ENCODE measurements around the gene SYT15B.
"Not testable (repeated sequence)": the region's sequence is repeated elsewhere in the genome, so short reads cannot be mapped to it uniquely, and the experiment has no call there.

Gene SYT15B

GRCh38 chr10:47763554-47764175 lies at the start of gene SYT15B:
SYT15B (minus strand) TSS chr10:47763592; CDS start chr10:47762640, 952 bp downstream.
- DNase-seq (ENCODE audit: extremely low read depth in 1 of 2, low read depth in 1 of 2): not testable (repeated sequence)

- not testable (repeated sequence) for DNase-seq (ENCODE audit: extremely low read depth in 1 of 2, low read depth in 1 of 2)
Observed at GRCh38 chr10:47779590-47779989, 16.2 kb upstream of the SYT15B start.

GRCh38 chr10:47775361-47776231 lies 12.2 kb upstream of the SYT15B start:
- not testable (repeated sequence) for DNase-seq (ENCODE audit: extremely low read depth in 1 of 2, low read depth in 1 of 2)

GRCh38 chr10:47770745-47771144 lies 7.4 kb upstream of the SYT15B start:
- DNase-seq (ENCODE audit: extremely low read depth in 1 of 2, low read depth in 1 of 2): not testable (repeated sequence)

GRCh38 chr10:47768578-47769115 lies 5.3 kb upstream of the SYT15B start:
- not testable (repeated sequence) for DNase-seq (ENCODE audit: extremely low read depth in 1 of 2, low read depth in 1 of 2)

- not testable (repeated sequence) for DNase-seq (ENCODE audit: extremely low read depth in 1 of 2, low read depth in 1 of 2)
Observed at GRCh38 chr10:47768085-47768484, 4.7 kb upstream of the SYT15B start.

GRCh38 chr10:47767236-47767635 lies 3.8 kb upstream of the SYT15B start:
- not testable (repeated sequence) for DNase-seq (ENCODE audit: extremely low read depth in 1 of 2, low read depth in 1 of 2)

GRCh38 chr10:47765232-47765631 lies 1.8 kb upstream of the SYT15B start:
- not testable (repeated sequence) for DNase-seq (ENCODE audit: extremely low read depth in 1 of 2, low read depth in 1 of 2)

- DNase-seq (ENCODE audit: extremely low read depth in 1 of 2, low read depth in 1 of 2): not testable (repeated sequence)
Observed at GRCh38 chr10:47762674-47763553, 478 bp downstream of the SYT15B start.

GRCh38 chr10:47758855-47759254 lies 4.5 kb downstream of the SYT15B start:
- not testable (repeated sequence) for DNase-seq (ENCODE audit: extremely low read depth in 1 of 2, low read depth in 1 of 2)

- not testable (repeated sequence) for DNase-seq (ENCODE audit: extremely low read depth in 1 of 2, low read depth in 1 of 2)
Observed at GRCh38 chr10:47756169-47756568, 7.2 kb downstream of the SYT15B start.

- DNase-seq (ENCODE audit: extremely low read depth in 1 of 2, low read depth in 1 of 2): not testable (repeated sequence)
Observed at GRCh38 chr10:47753871-47754270, 9.5 kb downstream of the SYT15B start.

GRCh38 chr10:47753176-47753575 lies 10.2 kb downstream of the SYT15B start:
- not testable (repeated sequence) for DNase-seq (ENCODE audit: extremely low read depth in 1 of 2, low read depth in 1 of 2)

GRCh38 chr10:47751821-47752220 lies 11.6 kb downstream of the SYT15B start:
- DNase-seq (ENCODE audit: extremely low read depth in 1 of 2, low read depth in 1 of 2): not testable (repeated sequence)

GRCh38 chr10:47750360-47750759 lies 13.0 kb downstream of the SYT15B start:
- DNase-seq (ENCODE audit: extremely low read depth in 1 of 2, low read depth in 1 of 2): not testable (repeated sequence)

- DNase-seq (ENCODE audit: extremely low read depth in 1 of 2, low read depth in 1 of 2): not testable (repeated sequence)
Observed at GRCh38 chr10:47746780-47747376, 16.5 kb downstream of the SYT15B start.

GRCh38 chr10:47744881-47745280 lies 18.5 kb downstream of the SYT15B start:
- DNase-seq (ENCODE audit: extremely low read depth in 1 of 2, low read depth in 1 of 2): not testable (repeated sequence)

- DNase-seq (ENCODE audit: extremely low read depth in 1 of 2, low read depth in 1 of 2): not testable (repeated sequence)
Observed at GRCh38 chr10:47743611-47744550, 19.5 kb downstream of the SYT15B start.

- not testable (repeated sequence) for DNase-seq (ENCODE audit: extremely low read depth in 1 of 2, low read depth in 1 of 2)
Observed at GRCh38 chr10:47740868-47741267, 22.5 kb downstream of the SYT15B start.
